Measurements from ENCODE around the gene ARHGAP45.

GRCh38 chr19:1020868-1021425 is 46.0 kb upstream of the ARHGAP45 start, which contains the start of gene TMEM259:
- TF ChIP-seq CTCF (IDR thresholded peaks at IDR 0.05 in 4 of 5, conservative IDR thresholded peaks at IDR 0.05 in 1 of 5) (peak in 1 of 5 experiments; percentile 27), POLR2A (IDR thresholded peaks at IDR 0.05) (peak; percentile 77 to 85)

Data from gastrocnemius medialis (tissue), 4 donors.